Fibroblast of skin of scalp (primary cell): ENCODE measurements around the gene IYD. TPM values are rescaled to one million over a fixed set of nuclear protein-coding genes. Genes with fewer than 3 reads are reported as not detected.

Source experiments
- DNase-seq: peaks from one replicate; pipeline ENCODE4 v3.0.0-alpha.2; 2013
- polyA plus RNA-seq, 2 experiments: library from polyadenylated mRNA; unstranded; fragments of 120-200 nt; gene quantifications; one replicate each; pipeline ENCODE4 v1.2.1, GENCODE V29; 2013; ENCODE audit not compliant: insufficient read length in 2 of 2

The IYD gene
- not detected for polyA plus RNA-seq (2013, experiment 1 of 2; ENCODE audit: insufficient read length)
- 0.04 TPM for polyA plus RNA-seq (2013, experiment 2 of 2; ENCODE audit: insufficient read length)

- no peak for DNase-seq
Measured at GRCh38 chr6:150368762-150369161, at the start of gene IYD. Gene IYD (plus strand): TSS chr6:150369012. CDS start chr6:150369032, 20 bp downstream.

- DNase-seq, result no peak
Measured at GRCh38 chr6:150319924-150320323, 48.9 kb upstream of the IYD start.

- DNase-seq, result no peak
Measured at GRCh38 chr6:150320442-150320841, 48.4 kb upstream of the IYD start.

- no peak for DNase-seq
Measured at GRCh38 chr6:150322466-150322871, 46.3 kb upstream of the IYD start.

GRCh38 chr6:150323205-150323604 is 45.6 kb upstream of the IYD start:
- no peak for DNase-seq

- no peak for DNase-seq
Measured at GRCh38 chr6:150324044-150324443, 44.8 kb upstream of the IYD start.

- DNase-seq, result no peak
Measured at GRCh38 chr6:150325066-150325772, 43.6 kb upstream of the IYD start.

- no peak for DNase-seq
Measured at GRCh38 chr6:150327117-150327774, 41.6 kb upstream of the IYD start.

- no peak for DNase-seq
Measured at GRCh38 chr6:150328744-150329405, 39.9 kb upstream of the IYD start.

GRCh38 chr6:150331344-150331743 is 37.5 kb upstream of the IYD start:
- DNase-seq, result no peak

- no peak for DNase-seq
Measured at GRCh38 chr6:150332939-150333584, 35.8 kb upstream of the IYD start.

GRCh38 chr6:150333585-150333941 is 35.2 kb upstream of the IYD start:
- no peak for DNase-seq

- peak; percentile 75 for DNase-seq
Measured at GRCh38 chr6:150334790-150335783, 33.7 kb upstream of the IYD start.

GRCh38 chr6:150336299-150336698 is 32.5 kb upstream of the IYD start:
- peak; percentile 42 for DNase-seq

- no peak for DNase-seq
Measured at GRCh38 chr6:150336708-150337107, 32.1 kb upstream of the IYD start.

GRCh38 chr6:150342126-150342525 is 26.7 kb upstream of the IYD start:
- no peak for DNase-seq

GRCh38 chr6:150343434-150343833 is 25.4 kb upstream of the IYD start:
- peak; percentile 17 for DNase-seq

- peak; percentile 26 for DNase-seq
Measured at GRCh38 chr6:150345781-150346180, 23.0 kb upstream of the IYD start.

- peak; percentile 26 for DNase-seq
Measured at GRCh38 chr6:150346346-150346745, 22.5 kb upstream of the IYD start.

- no peak for DNase-seq
Measured at GRCh38 chr6:150347845-150348244, 21.0 kb upstream of the IYD start.

- DNase-seq, result no peak
Measured at GRCh38 chr6:150349546-150349945, 19.3 kb upstream of the IYD start.
